K562 (cell line): ENCODE results near the gene ANKMY1.

Source experiments
- CEBPB ChIP-seq: fragments of 450-650 bp; IDR thresholded peaks from 2 replicates; pipeline ENCODE4 v1.6.1; 2016; ENCODE audit warnings: missing genetic modification characterization, missing compliant biosample characterization
- FOXA3 ChIP-seq, 2 experiments: fragments of 450-650 bp in 1 of 2; sonication (generic) in 1 of 2; formaldehyde crosslinking; IDR thresholded peaks in 1 of 2; conservative IDR thresholded peaks in 1 of 2; 2 replicates each; pipeline versions ENCODE4 v1.4.0 to v1.8.0; 2020 to 2022; ENCODE audit warnings: mild to moderate bottlenecking in 2 of 2, missing genetic modification reagents in 1 of 2
- TF ChIP-seq, protein P1 (sequence below), 2 experiments: fragments of 450-650 bp; formaldehyde crosslinking in 1 of 2; IDR thresholded peaks; 2 replicates each; pipeline versions ENCODE4 v1.4.0 to v1.6.1; 2014 to 2020; ENCODE audit warnings: mild to moderate bottlenecking in 2 of 2, borderline replicate concordance in 1 of 2, low read depth in 1 of 2

- TF ChIP-seq, protein P1, sequence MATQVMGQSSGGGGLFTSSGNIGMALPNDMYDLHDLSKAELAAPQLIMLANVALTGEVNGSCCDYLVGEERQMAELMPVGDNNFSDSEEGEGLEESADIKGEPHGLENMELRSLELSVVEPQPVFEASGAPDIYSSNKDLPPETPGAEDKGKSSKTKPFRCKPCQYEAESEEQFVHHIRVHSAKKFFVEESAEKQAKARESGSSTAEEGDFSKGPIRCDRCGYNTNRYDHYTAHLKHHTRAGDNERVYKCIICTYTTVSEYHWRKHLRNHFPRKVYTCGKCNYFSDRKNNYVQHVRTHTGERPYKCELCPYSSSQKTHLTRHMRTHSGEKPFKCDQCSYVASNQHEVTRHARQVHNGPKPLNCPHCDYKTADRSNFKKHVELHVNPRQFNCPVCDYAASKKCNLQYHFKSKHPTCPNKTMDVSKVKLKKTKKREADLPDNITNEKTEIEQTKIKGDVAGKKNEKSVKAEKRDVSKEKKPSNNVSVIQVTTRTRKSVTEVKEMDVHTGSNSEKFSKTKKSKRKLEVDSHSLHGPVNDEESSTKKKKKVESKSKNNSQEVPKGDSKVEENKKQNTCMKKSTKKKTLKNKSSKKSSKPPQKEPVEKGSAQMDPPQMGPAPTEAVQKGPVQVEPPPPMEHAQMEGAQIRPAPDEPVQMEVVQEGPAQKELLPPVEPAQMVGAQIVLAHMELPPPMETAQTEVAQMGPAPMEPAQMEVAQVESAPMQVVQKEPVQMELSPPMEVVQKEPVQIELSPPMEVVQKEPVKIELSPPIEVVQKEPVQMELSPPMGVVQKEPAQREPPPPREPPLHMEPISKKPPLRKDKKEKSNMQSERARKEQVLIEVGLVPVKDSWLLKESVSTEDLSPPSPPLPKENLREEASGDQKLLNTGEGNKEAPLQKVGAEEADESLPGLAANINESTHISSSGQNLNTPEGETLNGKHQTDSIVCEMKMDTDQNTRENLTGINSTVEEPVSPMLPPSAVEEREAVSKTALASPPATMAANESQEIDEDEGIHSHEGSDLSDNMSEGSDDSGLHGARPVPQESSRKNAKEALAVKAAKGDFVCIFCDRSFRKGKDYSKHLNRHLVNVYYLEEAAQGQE (IDR thresholded peaks at IDR 0.05; ENCODE audit: borderline replicate concordance): no peak
- TF ChIP-seq, protein P1 (CRISPR knock-in tag; IDR thresholded peaks at IDR 0.05; ENCODE audit: low read depth): no peak
- TF ChIP-seq CEBPB (tag) (no peak), FOXA3 (CRISPR knock-in tag; conservative IDR thresholded peaks at IDR 0.05 in 1 of 2, IDR thresholded peaks at IDR 0.05 in 1 of 2) (no peak)
Measured at GRCh38 chr2:240498171-240498957, 59.4 kb downstream of the ANKMY1 start.
